Loucy (cell line): ENCODE data around the gene ACOT12.
"Not testable (repeated sequence)": the region's sequence is repeated elsewhere in the genome, so short reads cannot be mapped to it uniquely, and the experiment has no call there.

Experiments
- H2AFZ ChIP-seq: fragments of 200-600 bp; sonication (generic); 2 replicates; pipeline ENCODE4 v1.6.0; 2016; ENCODE audit warnings: antibody characterized with exemption, mild to moderate bottlenecking, low read length, moderate library complexity
- H3F3A ChIP-seq: fragments of 200-600 bp; 2 replicates; pipeline ENCODE4 v1.6.0; 2016; ENCODE audit warnings: antibody characterized with exemption, low read depth, mild to moderate bottlenecking
- H3K27me3 ChIP-seq: fragments of 200-600 bp; sonication (generic); 2 replicates; pipeline ENCODE4 v1.6.1; 2014; ENCODE audit warnings: low read length, mild to moderate bottlenecking; ENCODE audit not compliant: insufficient read depth, poor library complexity, severe bottlenecking
- H3K36me3 ChIP-seq: fragments of 200-600 bp; sonication (generic); 2 replicates; pipeline ENCODE4 v1.6.1; 2016; ENCODE audit warnings: low read length; ENCODE audit not compliant: insufficient read depth
- H3K4me1 ChIP-seq: fragments of 200-600 bp; sonication (generic); 2 replicates; pipeline ENCODE4 v1.5.1; 2014; ENCODE audit warnings: low read length, mild to moderate bottlenecking; ENCODE audit not compliant: insufficient read depth, poor library complexity, severe bottlenecking
- H3K4me2 ChIP-seq: fragments of 200-600 bp; sonication (generic); 2 replicates; pipeline ENCODE4 v1.6.0; 2014; ENCODE audit warnings: antibody characterized with exemption, low read length, low read depth, mild to moderate bottlenecking; ENCODE audit not compliant: poor library complexity, severe bottlenecking
- H3K4me3 ChIP-seq: fragments of 200-600 bp; sonication (generic); 2 replicates; pipeline ENCODE4 v1.5.1; 2014; ENCODE audit warnings: low read length, mild to moderate bottlenecking, mixed read lengths; ENCODE audit not compliant: poor library complexity, severe bottlenecking
- H3K79me2 ChIP-seq: fragments of 200-600 bp; sonication (generic); 2 replicates; pipeline ENCODE4 v1.6.1; 2014; ENCODE audit warnings: low read length; ENCODE audit not compliant: insufficient read depth
- H3K9ac ChIP-seq: fragments of 200-600 bp; sonication (generic); 2 replicates; pipeline ENCODE4 v1.6.0; 2014; ENCODE audit warnings: mild to moderate bottlenecking, low read depth, low read length, moderate library complexity; ENCODE audit not compliant: poor library complexity, severe bottlenecking
- H3K9me2 ChIP-seq: fragments of 200-600 bp; sonication (generic); replicated peaks from 2 replicates; pipeline ENCODE4 v1.6.1; 2016; ENCODE audit warnings: low read depth, low read length, mixed read lengths
- H3K9me3 ChIP-seq: fragments of 200-600 bp; sonication (generic); 2 replicates; pipeline ENCODE4 v1.6.1; 2014; ENCODE audit warnings: mild to moderate bottlenecking, antibody characterized with exemption, low read length, low read depth; ENCODE audit not compliant: insufficient read depth
- H4K20me1 ChIP-seq: fragments of 200-600 bp; sonication (generic); 2 replicates; pipeline ENCODE4 v1.6.0; 2014; ENCODE audit warnings: antibody characterized with exemption, low read length, mild to moderate bottlenecking; ENCODE audit not compliant: insufficient read depth, poor library complexity, severe bottlenecking
- EZH2phosphoT487 ChIP-seq: fragments of 200-600 bp; IDR thresholded peaks from 2 replicates; pipeline ENCODE4 v1.6.1; 2018; ENCODE audit warnings: antibody characterized with exemption, mild to moderate bottlenecking, moderate library complexity, borderline replicate concordance
- TF ChIP-seq, protein P1 (sequence below): fragments of 200-600 bp; sonication (generic); conservative IDR thresholded peaks from 2 replicates; pipeline ENCODE4 v1.5.1; 2014; ENCODE audit warnings: mild to moderate bottlenecking, antibody characterized with exemption, low read length

The ACOT12 gene

DNA sequence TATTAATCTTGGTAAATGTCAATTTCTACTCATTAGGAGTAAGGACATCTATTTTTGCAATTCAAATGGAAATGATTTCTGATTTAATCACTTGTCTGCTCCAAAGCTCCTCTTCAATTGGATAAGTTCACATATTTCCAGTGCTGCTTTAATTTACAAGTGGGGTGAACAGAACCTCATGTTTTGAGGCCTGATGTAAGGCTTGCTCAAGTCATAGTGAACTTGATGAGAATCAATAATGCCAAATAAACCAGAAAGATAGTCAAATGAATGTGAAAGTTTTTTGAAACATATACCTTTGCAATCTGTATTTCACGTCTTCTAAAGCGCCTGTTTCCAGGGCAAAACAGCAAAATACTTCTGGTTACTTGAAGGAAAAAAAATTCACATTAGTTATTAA lies 15.4 kb upstream of the ACOT12 start:
- H3K9ac ChIP-seq: no peak overlapping the region
- no peaks in the 10 kb centered on the region for H3K27me3 ChIP-seq
- H3K4me1 ChIP-seq: no peaks in the 10 kb centered on the region
- H4K20me1 ChIP-seq: no peaks in the 10 kb centered on the region
- no peaks in the 10 kb centered on the region for H3K9me2 ChIP-seq
- H2AFZ ChIP-seq: no peak overlapping the region
- no peak overlapping the region for H3K4me3 ChIP-seq
- H3F3A ChIP-seq: no peaks in the 10 kb centered on the region
- H3K36me3 ChIP-seq: peaks cover 17% of the 10 kb centered on the region; the same call in 1 of the 2 replicates
- H3K4me2 ChIP-seq: no peak overlapping the region
- H3K79me2 ChIP-seq: no peaks in the 10 kb centered on the region
- no peaks in the 10 kb centered on the region for H3K9me3 ChIP-seq
- TF ChIP-seq, protein P1, sequence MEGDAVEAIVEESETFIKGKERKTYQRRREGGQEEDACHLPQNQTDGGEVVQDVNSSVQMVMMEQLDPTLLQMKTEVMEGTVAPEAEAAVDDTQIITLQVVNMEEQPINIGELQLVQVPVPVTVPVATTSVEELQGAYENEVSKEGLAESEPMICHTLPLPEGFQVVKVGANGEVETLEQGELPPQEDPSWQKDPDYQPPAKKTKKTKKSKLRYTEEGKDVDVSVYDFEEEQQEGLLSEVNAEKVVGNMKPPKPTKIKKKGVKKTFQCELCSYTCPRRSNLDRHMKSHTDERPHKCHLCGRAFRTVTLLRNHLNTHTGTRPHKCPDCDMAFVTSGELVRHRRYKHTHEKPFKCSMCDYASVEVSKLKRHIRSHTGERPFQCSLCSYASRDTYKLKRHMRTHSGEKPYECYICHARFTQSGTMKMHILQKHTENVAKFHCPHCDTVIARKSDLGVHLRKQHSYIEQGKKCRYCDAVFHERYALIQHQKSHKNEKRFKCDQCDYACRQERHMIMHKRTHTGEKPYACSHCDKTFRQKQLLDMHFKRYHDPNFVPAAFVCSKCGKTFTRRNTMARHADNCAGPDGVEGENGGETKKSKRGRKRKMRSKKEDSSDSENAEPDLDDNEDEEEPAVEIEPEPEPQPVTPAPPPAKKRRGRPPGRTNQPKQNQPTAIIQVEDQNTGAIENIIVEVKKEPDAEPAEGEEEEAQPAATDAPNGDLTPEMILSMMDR: no peak
- no peak for TF ChIP-seq EZH2phosphoT487

DNA sequence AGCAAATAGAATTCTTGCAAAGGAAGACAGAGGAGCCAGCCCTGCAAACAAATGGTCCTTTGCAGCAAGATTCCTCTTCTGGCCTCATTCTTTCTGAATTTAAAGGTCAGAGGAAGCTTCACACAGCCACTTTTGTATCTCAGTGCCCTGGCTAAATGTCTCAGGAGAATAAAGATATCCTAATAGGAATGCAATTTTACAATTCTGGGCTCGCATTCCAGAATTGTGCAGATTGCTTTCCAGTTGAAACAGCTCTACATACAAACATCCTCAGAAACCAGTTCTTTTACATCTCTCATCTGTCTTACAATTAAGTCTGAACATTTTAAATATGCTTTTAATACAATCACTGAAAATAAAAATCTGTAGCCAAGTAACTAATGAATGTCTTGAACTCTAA lies 14.6 kb upstream of the ACOT12 start:
- Histone ChIP-seq H3F3A (no peaks in the 10 kb centered on the region), H3K79me2 (no peaks in the 10 kb centered on the region), H3K9me3 (no peaks in the 10 kb centered on the region), H3K36me3 (peaks cover 15% of the 10 kb centered on the region; the same call in 1 of the 2 replicates), H4K20me1 (no peaks in the 10 kb centered on the region), H3K9me2 (no peaks in the 10 kb centered on the region), H2AFZ (no peak overlapping the region), H3K4me1 (no peaks in the 10 kb centered on the region), H3K9ac (no peak overlapping the region), H3K4me3 (no peak overlapping the region), H3K4me2 (no peak overlapping the region), H3K27me3 (no peaks in the 10 kb centered on the region)
- TF ChIP-seq, protein P1: no peak
- TF ChIP-seq EZH2phosphoT487: no peak

DNA sequence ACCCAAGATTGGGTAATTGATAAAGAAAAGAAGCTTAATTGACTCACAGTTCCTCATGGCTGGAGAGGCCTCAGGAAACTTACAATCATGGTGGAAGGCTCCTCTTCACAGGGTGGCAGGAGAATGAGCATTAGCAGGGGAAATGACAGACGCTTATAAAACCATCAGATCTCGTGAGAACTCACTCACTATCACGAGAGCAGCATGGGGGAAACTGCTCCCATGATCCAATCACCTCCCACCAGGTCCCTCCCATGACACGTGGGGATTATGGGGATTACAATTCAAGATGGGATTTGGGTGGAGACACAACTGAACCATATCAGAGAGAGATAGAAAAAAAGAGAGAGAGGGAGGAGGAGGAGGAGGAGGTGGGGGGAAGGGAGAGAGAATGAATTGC lies 13.9 kb upstream of the ACOT12 start:
- not testable (repeated sequence) for H3K9ac ChIP-seq, H4K20me1 ChIP-seq, H3K27me3 ChIP-seq, H3K4me1 ChIP-seq, H3K79me2 ChIP-seq, H3K4me2 ChIP-seq, H3K4me3 ChIP-seq, H3K9me3 ChIP-seq, H2AFZ ChIP-seq, H3F3A ChIP-seq, H3K9me2 ChIP-seq
- peaks cover 15% of the 10 kb centered on the region; the same call in 1 of the 2 replicates for H3K36me3 ChIP-seq

DNA sequence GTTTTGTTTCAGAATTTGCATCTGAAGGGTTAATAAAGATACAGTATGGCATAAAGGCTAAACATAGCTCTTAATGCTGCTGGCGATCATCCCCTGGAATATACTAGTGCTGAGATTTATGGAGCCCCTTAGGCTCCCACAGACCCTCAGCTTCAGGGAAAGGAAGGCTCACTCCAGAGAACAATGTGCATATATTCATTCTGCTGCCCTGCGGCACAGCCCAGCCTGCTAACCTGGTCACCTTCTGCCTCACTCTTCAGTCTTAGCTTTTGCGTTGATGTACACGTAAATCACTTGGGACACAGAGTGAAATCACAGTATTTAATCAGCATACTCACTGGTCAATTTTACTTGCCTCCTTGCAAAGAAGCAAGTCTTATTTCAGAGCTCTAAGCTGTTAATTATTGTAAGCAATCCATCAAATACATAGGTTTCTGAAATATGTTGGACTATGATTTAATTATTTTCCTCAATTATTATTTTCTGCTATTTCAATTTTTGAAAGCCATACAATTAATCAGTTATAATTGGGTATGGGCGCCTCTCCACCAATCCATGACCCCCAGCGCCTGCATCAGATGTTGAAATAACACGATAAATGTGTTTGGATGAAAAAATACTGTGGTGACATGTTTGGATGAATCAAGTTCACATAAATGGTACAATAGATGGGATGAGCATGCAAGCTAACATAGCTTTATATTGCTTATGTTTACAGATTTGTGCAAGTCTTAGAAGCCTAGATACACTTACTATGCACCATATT lies 11.4 kb upstream of the ACOT12 start:
- H3K4me3 ChIP-seq: no peak overlapping the region
- TF ChIP-seq, protein P1: no peak
- no peak for TF ChIP-seq EZH2phosphoT487
- no peak overlapping the region for H3K9ac ChIP-seq
- no peaks in the 10 kb centered on the region for H3K9me2 ChIP-seq
- H2AFZ ChIP-seq: no peak overlapping the region
- no peaks in the 10 kb centered on the region for H3F3A ChIP-seq
- H3K27me3 ChIP-seq: no peaks in the 10 kb centered on the region
- H3K36me3 ChIP-seq: peaks cover 10% of the 10 kb centered on the region; the same call in 1 of the 2 replicates
- H3K9me3 ChIP-seq: no peaks in the 10 kb centered on the region
- no peak overlapping the region for H3K4me2 ChIP-seq
- no peaks in the 10 kb centered on the region for H3K4me1 ChIP-seq
- no peaks in the 10 kb centered on the region for H4K20me1 ChIP-seq
- H3K79me2 ChIP-seq: no peaks in the 10 kb centered on the region
